H9 (cell line): ENCODE data around the gene ZNF469. TPM values are rescaled to one million over a fixed set of nuclear protein-coding genes. Genes with fewer than 3 reads are reported as not detected.

ENCODE experiments used
- DNase-seq: peaks from one replicate; pipeline ENCODE4 v3.0.0-alpha.2; 2017
- H2AFZ ChIP-seq: one replicate; pipeline ENCODE4 v1.6.1; 2013; ENCODE audit warnings: mild to moderate bottlenecking, low read length, control low read depth, moderate library complexity
- H2AK5ac ChIP-seq: 2 replicates; pipeline ENCODE4 v1.6.1; 2013; ENCODE audit warnings: low read length, control low read depth, mixed read lengths; ENCODE audit not compliant: insufficient read length
- H2BK120ac ChIP-seq: one replicate; pipeline ENCODE4 v1.6.1; 2013; ENCODE audit warnings: low read depth, mild to moderate bottlenecking, low read length, control low read depth, inconsistent platforms; ENCODE audit not compliant: poor library complexity, severe bottlenecking
- H2BK12ac ChIP-seq: 2 replicates; pipeline ENCODE4 v1.6.1; 2013; ENCODE audit warnings: low read length, control low read depth, mixed read lengths, low read depth; ENCODE audit not compliant: insufficient read length
- H2BK15ac ChIP-seq: 2 replicates; pipeline ENCODE4 v1.6.1; 2013; ENCODE audit warnings: low read depth, low read length, control low read depth
- H2BK20ac ChIP-seq: one replicate; pipeline ENCODE4 v1.6.1; 2013; ENCODE audit warnings: low read depth, mild to moderate bottlenecking, low read length, control low read depth, inconsistent platforms; ENCODE audit not compliant: poor library complexity, severe bottlenecking
- H2BK5ac ChIP-seq: 2 replicates; pipeline ENCODE4 v1.6.1; 2013; ENCODE audit warnings: low read length, control low read depth, mixed read lengths; ENCODE audit not compliant: insufficient read length
- H3K14ac ChIP-seq: 2 replicates; pipeline ENCODE4 v1.6.1; 2013; ENCODE audit warnings: low read length, control low read depth; ENCODE audit not compliant: insufficient read depth
- H3K18ac ChIP-seq: 2 replicates; pipeline ENCODE4 v1.6.1; 2013; ENCODE audit warnings: low read depth, mild to moderate bottlenecking, mixed read lengths, low read length, control low read depth; ENCODE audit not compliant: insufficient read length
- H3K23ac ChIP-seq: 2 replicates; pipeline ENCODE4 v1.6.1; 2013; ENCODE audit warnings: low read length, control low read depth, mixed read lengths, low read depth; ENCODE audit not compliant: insufficient read length
- H3K23me2 ChIP-seq: 2 replicates; pipeline ENCODE4 v1.6.1; 2013; ENCODE audit warnings: low read depth, mild to moderate bottlenecking, mixed read lengths, low read length, control low read depth; ENCODE audit not compliant: insufficient read length, poor library complexity, severe bottlenecking
- H3K27ac ChIP-seq: 2 replicates; pipeline ENCODE4 v1.5.1; 2013; ENCODE audit warnings: low read length, control low read depth, mixed read lengths, low read depth; ENCODE audit not compliant: insufficient read length
- H3K27me3 ChIP-seq: 2 replicates; pipeline ENCODE4 v1.6.1; 2013; ENCODE audit warnings: low read length, control low read depth, inconsistent platforms; ENCODE audit not compliant: insufficient read depth
- H3K4ac ChIP-seq: 2 replicates; pipeline ENCODE4 v1.6.1; 2013; ENCODE audit warnings: low read depth, mild to moderate bottlenecking, control low read depth, inconsistent platforms, low read length, moderate library complexity
- H3K4me1 ChIP-seq: 2 replicates; pipeline ENCODE4 v1.6.1; 2013; ENCODE audit warnings: low read length, control low read depth, inconsistent platforms; ENCODE audit not compliant: insufficient read depth
- H3K4me2 ChIP-seq: 2 replicates; pipeline ENCODE4 v1.6.1; 2013; ENCODE audit warnings: low read length, control low read depth, mixed read lengths; ENCODE audit not compliant: insufficient read length, insufficient read depth
- H3K56ac ChIP-seq: 2 replicates; pipeline ENCODE4 v1.6.1; 2013; ENCODE audit warnings: low read depth, mild to moderate bottlenecking, mixed read lengths, low read length, control low read depth; ENCODE audit not compliant: insufficient read length
- H3K79me1 ChIP-seq: 2 replicates; pipeline ENCODE4 v1.6.1; 2013; ENCODE audit warnings: low read depth, mild to moderate bottlenecking, moderate library complexity, low read length, control low read depth, inconsistent platforms; ENCODE audit not compliant: insufficient read depth, poor library complexity, severe bottlenecking
- H3K79me2 ChIP-seq: 2 replicates; pipeline ENCODE4 v1.6.1; 2013; ENCODE audit warnings: low read length, control low read depth, inconsistent platforms; ENCODE audit not compliant: insufficient read depth
- H3K9ac ChIP-seq: 2 replicates; pipeline ENCODE4 v1.6.1; 2013; ENCODE audit warnings: low read length, control low read depth, mixed read lengths; ENCODE audit not compliant: insufficient read length; ENCODE audit errors: extremely low read depth
- H3K9me3 ChIP-seq: one replicate; pipeline ENCODE4 v1.6.1; 2013; ENCODE audit warnings: low read depth, low read length, inconsistent platforms; ENCODE audit not compliant: control insufficient read depth
- H3T11ph ChIP-seq: one replicate; pipeline ENCODE4 v1.6.1; 2013; ENCODE audit warnings: mild to moderate bottlenecking, low read length, control low read depth, inconsistent platforms
- H4K20me1 ChIP-seq: one replicate; pipeline ENCODE4 v1.6.1; 2013; ENCODE audit not compliant: control insufficient read depth, insufficient read length, insufficient read depth
- H4K5ac ChIP-seq: 2 replicates; pipeline ENCODE4 v1.6.1; 2013; ENCODE audit warnings: low read depth, mild to moderate bottlenecking, mixed read lengths, low read length, control low read depth; ENCODE audit not compliant: insufficient read length
- H4K8ac ChIP-seq: replicated peaks from 2 replicates; pipeline ENCODE4 v1.6.1; 2013; ENCODE audit warnings: low read length, control low read depth, mixed read lengths, low read depth; ENCODE audit not compliant: insufficient read length
- H4K91ac ChIP-seq: 2 replicates; pipeline ENCODE4 v1.6.1; 2013; ENCODE audit warnings: low read depth, mild to moderate bottlenecking, moderate library complexity, mixed read lengths, low read length, control low read depth; ENCODE audit not compliant: insufficient read length
- H3K27ac Mint-ChIP-seq, 3 experiments: 2 replicates in 2 of 3; 3 replicates in 1 of 3; pipeline ENCODE4 v1.8.0; 2020 to 2021; ENCODE audit warnings: mixed read lengths in 3 of 3, mild to moderate bottlenecking in 1 of 3, moderate library complexity in 1 of 3
- H3K27me3 Mint-ChIP-seq: 2 replicates; pipeline ENCODE4 v1.8.0; 2021; ENCODE audit warnings: low read depth, mild to moderate bottlenecking, moderate library complexity, mixed read lengths
- H3K36me3 Mint-ChIP-seq, 3 experiments: 2 replicates in 2 of 3; 3 replicates in 1 of 3; pipeline ENCODE4 v1.8.0; 2020 to 2021; ENCODE audit warnings: low read depth in 3 of 3, mixed read lengths in 3 of 3; ENCODE audit not compliant: insufficient read depth in 1 of 3
- H3K4me1 Mint-ChIP-seq, 2 experiments: 2 replicates each; pipeline ENCODE4 v1.8.0; 2020; ENCODE audit warnings: mixed read lengths in 2 of 2
- H3K4me3 Mint-ChIP-seq, 2 experiments: 2 replicates in 1 of 2; 3 replicates in 1 of 2; pipeline ENCODE4 v1.8.0; 2020 to 2021; ENCODE audit warnings: mild to moderate bottlenecking in 2 of 2, mixed read lengths in 2 of 2, moderate library complexity in 1 of 2
- H3K9me3 Mint-ChIP-seq, 2 experiments: 2 replicates in 1 of 2; 3 replicates in 1 of 2; pipeline ENCODE4 v1.8.0; 2020; ENCODE audit warnings: mild to moderate bottlenecking in 2 of 2, mixed read lengths in 2 of 2, moderate library complexity in 1 of 2
- WGBS: extraction: QIAGEN DNeasy Blood & Tissue Kit; methylation state at CpG from one replicate; pipeline ENCODE4 v1.1.7; 2013; ENCODE audit warnings: missing lambda C conversion rate, low lambda C conversion rate, mixed read lengths; ENCODE audit not compliant: insufficient read length; ENCODE audit errors: extremely low coverage; 5-methylcytosine and 5-hydroxymethylcytosine counted together
- total RNA-seq: library from RNA; stranded (reverse); gene quantifications from 2 replicates; pipeline ENCODE4 v1.2.1, GENCODE V29; 2021
- TF ChIP-seq, protein P1 (sequence below): fragments of 200-600 bp; sonication (generic); conservative IDR thresholded peaks from 3 replicates; pipeline ENCODE4 v1.8.0; 2021; ENCODE audit warnings: antibody characterized with exemption, mild to moderate bottlenecking

The ZNF469 gene
- total RNA-seq, 1 experiment from 2014 or later = 4.4 TPM

DNA sequence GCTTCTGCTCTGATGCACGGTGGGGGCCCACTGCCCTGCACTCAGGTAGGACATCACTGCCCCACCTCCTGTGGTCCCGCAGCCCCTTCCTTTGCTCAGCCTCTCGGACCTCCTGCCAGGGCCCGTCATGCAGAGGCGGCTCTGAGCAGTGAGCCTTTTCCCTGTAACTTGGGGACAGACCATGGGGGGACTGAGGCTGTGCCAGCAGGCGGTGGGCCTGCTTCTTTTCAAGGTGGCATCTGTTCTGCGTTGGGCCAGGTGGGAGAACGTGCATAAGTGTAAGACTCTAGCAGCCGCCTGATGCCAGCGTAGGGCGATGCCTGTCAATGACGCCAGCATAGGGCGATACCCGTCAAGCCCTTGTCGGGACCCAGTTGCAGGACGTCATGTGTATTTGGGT is 40.3 kb upstream of the ZNF469 start:
- Histone ChIP-seq H3K79me1 (no peaks in the 10 kb centered on the region), H3K14ac (no peak overlapping the region), H3K56ac (no peak overlapping the region), H3K4me2 (no peak overlapping the region), H4K8ac (no peak overlapping the region), H3K9me3 (no peaks in the 10 kb centered on the region), H3K4ac (no peak overlapping the region), H2AK5ac (no peak overlapping the region), H2BK12ac (no peak overlapping the region), H3K27me3 (no peaks in the 10 kb centered on the region), H2BK5ac (no peak overlapping the region), H4K20me1 (no peaks in the 10 kb centered on the region), H3K79me2 (no peaks in the 10 kb centered on the region), H3K9ac (no peak overlapping the region), H3K4me1 (no peaks in the 10 kb centered on the region), H4K91ac (no peak overlapping the region), H3K18ac (no peak overlapping the region), H2BK20ac (no peak overlapping the region), H2BK120ac (no peak overlapping the region), H2BK15ac (no peak overlapping the region), H4K5ac (no peak overlapping the region), H3K23ac (no peak overlapping the region), H3K27ac (no peak overlapping the region), H3K23me2 (no peaks in the 10 kb centered on the region), H3T11ph (no peak overlapping the region), H2AFZ (no peak overlapping the region)
- TF ChIP-seq, protein P1, sequence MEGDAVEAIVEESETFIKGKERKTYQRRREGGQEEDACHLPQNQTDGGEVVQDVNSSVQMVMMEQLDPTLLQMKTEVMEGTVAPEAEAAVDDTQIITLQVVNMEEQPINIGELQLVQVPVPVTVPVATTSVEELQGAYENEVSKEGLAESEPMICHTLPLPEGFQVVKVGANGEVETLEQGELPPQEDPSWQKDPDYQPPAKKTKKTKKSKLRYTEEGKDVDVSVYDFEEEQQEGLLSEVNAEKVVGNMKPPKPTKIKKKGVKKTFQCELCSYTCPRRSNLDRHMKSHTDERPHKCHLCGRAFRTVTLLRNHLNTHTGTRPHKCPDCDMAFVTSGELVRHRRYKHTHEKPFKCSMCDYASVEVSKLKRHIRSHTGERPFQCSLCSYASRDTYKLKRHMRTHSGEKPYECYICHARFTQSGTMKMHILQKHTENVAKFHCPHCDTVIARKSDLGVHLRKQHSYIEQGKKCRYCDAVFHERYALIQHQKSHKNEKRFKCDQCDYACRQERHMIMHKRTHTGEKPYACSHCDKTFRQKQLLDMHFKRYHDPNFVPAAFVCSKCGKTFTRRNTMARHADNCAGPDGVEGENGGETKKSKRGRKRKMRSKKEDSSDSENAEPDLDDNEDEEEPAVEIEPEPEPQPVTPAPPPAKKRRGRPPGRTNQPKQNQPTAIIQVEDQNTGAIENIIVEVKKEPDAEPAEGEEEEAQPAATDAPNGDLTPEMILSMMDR = no peak
- H3K4me1 Mint-ChIP-seq = peaks cover 0 to 3% of the 10 kb centered on the region in 2 experiments; a peak in 1 of 4 replicates
- WGBS = no CpG with 5 or more reads among the region's 16 CpGs
- H3K36me3 Mint-ChIP-seq = peaks cover 0 to 7% (median 0%) of the 10 kb centered on the region in 3 experiments; a peak in 2 of 7 replicates
- peaks cover 10 to 11% of the 10 kb centered on the region in 2 experiments; a peak in 4 of 5 replicates for H3K9me3 Mint-ChIP-seq
- H3K4me3 Mint-ChIP-seq = no peak overlapping the region
- no peak for DNase-seq
- H3K27me3 Mint-ChIP-seq = peaks cover 6% of the 10 kb centered on the region
- H3K27ac Mint-ChIP-seq = no peak overlapping the region
